ENCODE data around the gene TRERF1. TPM values are rescaled to one million over a fixed set of nuclear protein-coding genes. Genes with fewer than 3 reads are reported as not detected.

The TRERF1 gene
- total RNA-seq, 1 experiment from 2014 or later: 0.39 TPM

DNA sequence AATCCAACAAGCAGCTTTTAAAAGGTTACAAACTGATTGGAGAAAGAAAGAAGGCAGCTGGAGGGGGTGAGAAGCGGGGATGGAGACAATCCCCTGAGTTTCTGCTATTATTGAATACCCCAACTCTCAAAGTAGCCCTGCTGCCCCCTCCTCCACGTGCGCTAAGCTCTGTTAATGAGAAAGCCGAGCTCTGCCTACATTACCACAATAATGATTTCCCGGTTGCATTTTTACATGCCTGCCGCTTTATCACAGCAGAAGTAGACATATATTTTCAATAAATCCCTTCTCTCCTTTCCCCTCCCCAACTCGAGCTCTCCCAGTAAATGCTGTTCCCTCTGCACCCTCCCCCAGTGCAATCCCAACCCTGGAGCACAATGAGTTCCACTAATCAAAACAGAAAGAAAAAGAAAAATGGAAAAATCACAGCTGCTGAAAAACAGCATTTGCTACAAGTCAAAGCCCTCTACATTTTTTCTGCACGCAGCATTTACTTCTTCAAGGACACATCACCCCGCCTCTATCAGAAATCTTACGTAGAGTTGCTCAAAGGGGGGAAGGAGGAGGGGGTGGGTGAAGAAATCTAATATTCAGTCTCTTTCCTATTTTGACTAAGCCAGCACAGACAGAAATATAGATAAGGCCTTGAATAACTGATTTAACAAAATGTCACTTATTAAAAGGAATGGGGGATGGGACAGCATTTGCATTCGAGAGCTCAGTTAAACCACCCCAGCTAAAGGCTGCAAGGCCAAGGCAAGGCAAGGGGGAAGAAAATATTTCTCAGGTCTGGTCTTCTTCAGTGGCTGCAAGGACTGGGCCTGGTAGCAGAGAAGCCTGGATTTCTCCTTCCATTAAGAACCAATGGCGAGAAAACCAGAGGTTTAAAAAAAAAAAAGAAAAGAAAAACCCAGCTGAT lies 10.7 kb downstream of the TRERF1 start:
- Mint-ChIP-seq H3K27ac (ENCODE audit: unreplicated experiment) (no peak overlapping the region), H3K4me1 (ENCODE audit: low read depth, unreplicated experiment) (no peaks in the 10 kb centered on the region), H3K4me3 (ENCODE audit: unreplicated experiment) (no peak overlapping the region), H3K36me3 (ENCODE audit: insufficient read depth, unreplicated experiment) (no peaks in the 10 kb centered on the region), H3K27me3 (ENCODE audit: insufficient read depth, unreplicated experiment) (peaks cover 5% of the 10 kb centered on the region), H3K9me3 (ENCODE audit: unreplicated experiment) (no peaks in the 10 kb centered on the region)
- Histone ChIP-seq H3K9me3 (no peaks in the 10 kb centered on the region), H3K27me3 (replicated peaks; ENCODE audit: control insufficient read depth, insufficient read depth, low read length) (no peaks in the 10 kb centered on the region), H3K36me3 (ENCODE audit: control insufficient read depth, insufficient read depth, low read length) (no peaks in the 10 kb centered on the region), H3K4me3 (ENCODE audit: low read depth, low read length) (no peak overlapping the region), H3K4me1 (no peaks in the 10 kb centered on the region)
- BruUV-seq (replicated peaks): no TSS peak
- TF ChIP-seq, protein P1, sequence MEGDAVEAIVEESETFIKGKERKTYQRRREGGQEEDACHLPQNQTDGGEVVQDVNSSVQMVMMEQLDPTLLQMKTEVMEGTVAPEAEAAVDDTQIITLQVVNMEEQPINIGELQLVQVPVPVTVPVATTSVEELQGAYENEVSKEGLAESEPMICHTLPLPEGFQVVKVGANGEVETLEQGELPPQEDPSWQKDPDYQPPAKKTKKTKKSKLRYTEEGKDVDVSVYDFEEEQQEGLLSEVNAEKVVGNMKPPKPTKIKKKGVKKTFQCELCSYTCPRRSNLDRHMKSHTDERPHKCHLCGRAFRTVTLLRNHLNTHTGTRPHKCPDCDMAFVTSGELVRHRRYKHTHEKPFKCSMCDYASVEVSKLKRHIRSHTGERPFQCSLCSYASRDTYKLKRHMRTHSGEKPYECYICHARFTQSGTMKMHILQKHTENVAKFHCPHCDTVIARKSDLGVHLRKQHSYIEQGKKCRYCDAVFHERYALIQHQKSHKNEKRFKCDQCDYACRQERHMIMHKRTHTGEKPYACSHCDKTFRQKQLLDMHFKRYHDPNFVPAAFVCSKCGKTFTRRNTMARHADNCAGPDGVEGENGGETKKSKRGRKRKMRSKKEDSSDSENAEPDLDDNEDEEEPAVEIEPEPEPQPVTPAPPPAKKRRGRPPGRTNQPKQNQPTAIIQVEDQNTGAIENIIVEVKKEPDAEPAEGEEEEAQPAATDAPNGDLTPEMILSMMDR (IDR thresholded peaks at IDR 0.05; ENCODE audit: insufficient read depth in 1 of 2, low read depth in 1 of 2, low read length in 1 of 2, severe bottlenecking in 1 of 2, unreplicated experiment in 1 of 2): no peak
- no peak for DNase-seq
- intact Hi-C loops (cut with micrococcal nuclease; ENCODE audit: unreplicated experiment): no loop called here
- ChIA-PET POLR2A (no interaction called here), CTCF (no interaction called here)

DNA sequence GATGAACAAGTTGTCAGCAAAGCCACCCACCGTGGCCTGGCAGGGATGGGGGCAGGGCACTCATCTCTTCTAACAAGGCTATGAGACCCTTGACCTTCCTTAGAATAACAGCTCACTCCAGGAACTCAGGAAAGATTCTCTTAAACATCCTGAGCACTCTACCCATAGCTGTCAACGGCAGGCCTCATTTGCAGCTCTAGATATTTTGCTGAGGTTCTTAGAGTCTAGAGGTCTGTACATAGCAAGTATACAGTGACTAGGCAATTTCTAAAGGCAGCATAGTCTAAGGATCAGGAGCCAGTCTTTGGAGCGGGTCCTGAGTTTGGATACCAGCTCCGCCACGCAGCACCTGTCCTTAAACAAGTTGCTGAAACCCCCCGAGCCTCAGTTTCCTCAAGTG lies 11.7 kb downstream of the TRERF1 start:
- Histone ChIP-seq H3K36me3 (ENCODE audit: control insufficient read depth, insufficient read depth, low read length) (no peaks in the 10 kb centered on the region), H3K27me3 (replicated peaks; ENCODE audit: control insufficient read depth, insufficient read depth, low read length) (no peaks in the 10 kb centered on the region), H3K4me1 (no peaks in the 10 kb centered on the region), H3K9me3 (no peaks in the 10 kb centered on the region), H3K4me3 (ENCODE audit: low read depth, low read length) (no peak overlapping the region)
- no TSS peak for BruUV-seq (replicated peaks)
- CTCF ChIA-PET: no interaction called here
- intact Hi-C loops (cut with micrococcal nuclease; ENCODE audit: unreplicated experiment): no loop called here
- H3K9me3 Mint-ChIP-seq (ENCODE audit: unreplicated experiment): no peaks in the 10 kb centered on the region
- POLR2A ChIA-PET: interaction anchor here (0.7 kb wide), 1 partner anchor 22 kb away, joined by 3 read pairs; no protein-coding TSS in a partner anchor
- no peaks in the 10 kb centered on the region for H3K36me3 Mint-ChIP-seq (ENCODE audit: insufficient read depth, unreplicated experiment)
- TF ChIP-seq, protein P1 (IDR thresholded peaks at IDR 0.05; ENCODE audit: insufficient read depth in 1 of 2, low read depth in 1 of 2, low read length in 1 of 2, severe bottlenecking in 1 of 2, unreplicated experiment in 1 of 2): no peak
- no peaks in the 10 kb centered on the region for H3K4me1 Mint-ChIP-seq (ENCODE audit: low read depth, unreplicated experiment)
- H3K4me3 Mint-ChIP-seq (ENCODE audit: unreplicated experiment): no peak overlapping the region
- no peak overlapping the region for H3K27ac Mint-ChIP-seq (ENCODE audit: unreplicated experiment)
- H3K27me3 Mint-ChIP-seq (ENCODE audit: insufficient read depth, unreplicated experiment): peaks cover 2% of the 10 kb centered on the region
- DNase-seq: no peak

DNA sequence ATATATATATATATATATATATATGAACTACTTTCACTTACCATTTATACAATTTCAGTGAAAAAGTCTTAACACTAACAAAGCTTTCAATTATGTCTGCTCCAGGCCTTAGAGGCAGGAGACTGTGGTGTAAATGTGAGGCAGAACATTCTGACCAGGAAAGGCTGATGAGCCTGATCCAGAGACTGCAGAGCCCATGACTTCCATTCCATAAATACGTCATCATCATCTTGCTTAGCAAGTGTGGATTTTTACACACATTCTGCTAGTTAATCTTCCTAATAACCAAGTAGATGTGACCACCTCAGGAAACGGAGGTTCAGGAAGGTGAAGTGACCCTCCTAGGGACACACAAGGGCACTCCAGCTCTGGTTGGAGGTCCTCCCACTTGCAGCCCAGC lies 14.9 kb downstream of the TRERF1 start:
- no peaks in the 10 kb centered on the region for H3K36me3 ChIP-seq (ENCODE audit: control insufficient read depth, insufficient read depth, low read length)
- DNase-seq: no peak
- no TSS peak for BruUV-seq (replicated peaks)
- POLR2A ChIA-PET: no interaction called here
- Mint-ChIP-seq H3K27ac (ENCODE audit: unreplicated experiment) (no peak overlapping the region), H3K27me3 (ENCODE audit: insufficient read depth, unreplicated experiment) (no peaks in the 10 kb centered on the region), H3K36me3 (ENCODE audit: insufficient read depth, unreplicated experiment) (peaks cover 4% of the 10 kb centered on the region), H3K9me3 (ENCODE audit: unreplicated experiment) (peaks cover 12% of the 10 kb centered on the region), H3K4me3 (ENCODE audit: unreplicated experiment) (no peak overlapping the region), H3K4me1 (ENCODE audit: low read depth, unreplicated experiment) (no peaks in the 10 kb centered on the region)
- no peak overlapping the region for H3K4me3 ChIP-seq (ENCODE audit: low read depth, low read length)
- CTCF ChIA-PET: interaction anchor here (0.6 kb wide), 1 partner anchor 105 kb away, joined by 3 read pairs; no protein-coding TSS in a partner anchor
- no peaks in the 10 kb centered on the region for H3K4me1 ChIP-seq
- intact Hi-C loops (cut with micrococcal nuclease; ENCODE audit: unreplicated experiment): no loop called here
- no peaks in the 10 kb centered on the region; the same call in 1 of the 2 replicates for H3K9me3 ChIP-seq
- TF ChIP-seq, protein P1 (IDR thresholded peaks at IDR 0.05; ENCODE audit: insufficient read depth in 1 of 2, low read depth in 1 of 2, low read length in 1 of 2, severe bottlenecking in 1 of 2, unreplicated experiment in 1 of 2): no peak
- no peaks in the 10 kb centered on the region for H3K27me3 ChIP-seq (replicated peaks; ENCODE audit: control insufficient read depth, insufficient read depth, low read length)

Measured in Caco-2 (cell line).